ENCODE data around the gene NBAS. TPM values are rescaled to one million over a fixed set of nuclear protein-coding genes. Genes with fewer than 3 reads are reported as not detected.
"Not testable (repeated sequence)": the region's sequence is repeated elsewhere in the genome, so short reads cannot be mapped to it uniquely, and the experiment has no call there.

Gene NBAS
- total RNA-seq, 1 donor from 2014 or later = 29.7 TPM

DNA sequence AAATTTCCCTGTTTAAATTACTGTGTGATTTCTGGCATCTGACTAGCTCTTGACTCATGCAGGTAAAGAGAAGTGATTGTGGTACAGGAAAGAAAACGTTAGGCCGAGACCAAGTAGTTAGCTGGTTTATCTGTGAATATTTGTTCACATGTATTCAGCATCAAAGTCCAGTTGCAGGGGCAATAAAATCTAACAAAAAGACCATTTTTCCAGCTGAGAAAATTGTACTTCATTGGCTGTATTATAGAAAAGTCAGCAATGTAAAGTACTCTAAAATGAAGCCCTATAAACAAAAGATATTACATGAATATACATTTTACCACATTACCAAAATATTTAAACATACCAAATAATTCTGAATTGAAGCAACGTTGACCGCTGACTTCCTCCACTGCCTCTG lies 88.3 kb downstream of the NBAS start:
- no peak for DNase-seq (ENCODE audit: low spot score)

DNA sequence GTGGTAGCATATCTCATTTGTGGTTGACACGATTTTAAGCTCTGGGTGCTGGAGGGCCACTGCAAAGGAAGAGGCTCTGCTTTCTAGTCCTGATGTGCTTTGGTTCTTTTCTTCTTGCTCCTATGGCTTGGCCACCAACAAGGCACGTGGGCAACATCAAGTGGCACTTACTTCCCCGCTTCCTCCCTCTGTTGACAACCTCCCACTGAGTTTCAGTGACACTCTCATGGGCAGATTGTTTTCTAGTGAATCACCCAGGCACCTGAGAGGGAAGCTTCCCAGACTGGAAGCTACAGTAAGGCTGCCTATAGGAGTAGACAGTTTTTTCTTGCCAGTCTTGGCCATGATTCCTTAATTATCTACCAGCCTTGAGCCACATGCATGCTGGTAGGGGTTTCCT lies 89.0 kb downstream of the NBAS start:
- no peak for DNase-seq (ENCODE audit: low spot score)

DNA sequence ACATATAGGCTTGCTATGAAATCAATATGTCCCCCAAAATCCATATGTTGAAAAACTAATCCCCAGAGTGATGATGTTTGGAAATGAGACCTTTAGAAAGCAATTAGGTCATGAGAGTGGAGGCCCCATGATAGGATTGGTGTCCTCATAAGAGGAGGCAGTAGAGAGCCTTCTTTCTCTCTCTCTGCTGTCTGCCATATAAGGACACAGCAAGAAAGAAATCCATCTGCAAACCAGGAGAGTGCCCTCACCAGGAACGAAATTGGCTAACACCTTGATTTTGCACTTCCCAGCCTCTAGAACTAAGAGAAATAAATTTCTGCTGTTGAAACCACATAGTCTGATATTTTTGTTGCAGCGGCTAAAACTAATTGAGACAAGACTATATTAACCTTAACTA lies 89.5 kb downstream of the NBAS start:
- no peak for DNase-seq (ENCODE audit: low spot score)

DNA sequence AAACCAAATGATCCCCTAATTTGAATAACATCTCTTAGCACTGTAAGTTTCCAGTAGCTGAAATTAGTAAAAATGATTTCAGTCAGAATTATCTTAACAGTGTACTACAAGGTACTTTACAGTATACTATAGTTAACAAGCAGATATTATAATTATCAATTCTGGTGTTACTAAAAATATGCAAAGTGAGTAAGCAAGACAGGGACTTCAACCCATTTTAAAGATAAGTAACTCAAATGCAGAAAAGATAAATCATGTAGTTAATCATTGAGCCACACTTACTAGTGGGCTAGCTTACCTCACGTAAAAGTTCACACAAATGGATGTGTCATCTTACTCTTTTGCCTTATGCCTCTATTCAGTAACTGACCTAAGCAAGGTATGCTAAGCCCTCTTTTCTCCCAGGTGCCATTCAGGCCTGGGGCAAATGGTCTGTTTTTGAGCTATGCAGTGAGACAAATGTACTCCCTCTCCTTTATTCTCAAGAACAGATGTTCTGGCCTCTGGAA lies 101.0 kb downstream of the NBAS start:
- DNase-seq (ENCODE audit: low spot score) = no peak

DNA sequence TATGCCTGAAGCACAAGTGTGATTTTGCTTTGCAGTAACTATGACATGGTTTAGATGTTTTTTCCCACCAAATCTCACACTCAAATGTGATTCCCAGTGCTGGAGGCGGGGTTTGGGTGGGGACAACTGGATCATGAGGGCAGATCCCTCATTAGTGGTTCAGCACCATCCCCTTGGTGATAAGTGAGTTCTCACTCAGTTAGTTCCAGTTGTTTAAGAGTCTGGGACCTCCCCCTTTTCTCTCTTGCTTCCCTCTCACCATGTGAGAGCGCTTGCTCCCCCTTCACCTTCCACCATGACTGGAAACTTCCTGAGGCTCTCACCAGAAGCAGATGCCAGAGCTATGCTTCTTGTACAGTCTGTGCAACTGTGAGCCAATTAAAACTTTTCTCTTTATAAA lies 102.9 kb downstream of the NBAS start:
- no peak for DNase-seq (ENCODE audit: low spot score)

DNA sequence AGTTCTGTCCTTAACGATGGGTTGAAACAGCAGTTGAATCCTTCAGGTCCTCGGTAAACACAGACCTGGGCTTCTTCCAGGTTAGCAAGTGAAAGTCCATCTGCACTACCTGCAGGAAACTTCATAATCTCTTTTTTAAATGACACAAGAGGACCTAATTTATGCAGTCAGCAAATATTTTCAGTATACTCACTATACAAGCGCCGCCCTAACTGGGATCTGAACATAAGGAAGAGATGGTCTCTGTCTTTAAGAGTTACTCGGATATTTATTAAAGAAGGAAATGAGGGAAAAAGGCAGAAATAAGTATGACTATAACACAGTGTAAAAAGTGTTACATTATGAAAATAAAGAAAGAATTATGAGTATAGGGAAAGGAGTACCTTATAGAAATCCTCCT lies 103.3 kb downstream of the NBAS start:
- no peak for DNase-seq (ENCODE audit: low spot score)

DNA sequence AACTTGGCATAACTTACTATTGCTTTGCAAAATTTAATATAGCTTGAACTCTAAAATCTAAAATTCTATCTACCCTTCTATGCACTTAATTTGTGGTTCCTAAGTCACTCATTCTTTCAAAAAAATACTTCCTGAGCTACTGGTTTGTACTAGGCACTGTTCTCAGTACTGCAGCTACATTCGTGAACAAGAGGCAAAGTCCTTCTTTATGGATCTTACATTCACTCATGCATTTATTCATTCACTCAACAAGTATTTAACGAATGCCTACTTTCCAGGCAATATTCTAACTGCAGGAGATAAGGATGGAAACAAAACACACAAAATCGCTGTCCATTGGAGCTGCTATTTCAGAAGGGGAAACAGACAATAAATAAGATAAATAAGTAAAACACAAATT lies 104.8 kb downstream of the NBAS start:
- DNase-seq (ENCODE audit: low spot score) = no peak

DNA sequence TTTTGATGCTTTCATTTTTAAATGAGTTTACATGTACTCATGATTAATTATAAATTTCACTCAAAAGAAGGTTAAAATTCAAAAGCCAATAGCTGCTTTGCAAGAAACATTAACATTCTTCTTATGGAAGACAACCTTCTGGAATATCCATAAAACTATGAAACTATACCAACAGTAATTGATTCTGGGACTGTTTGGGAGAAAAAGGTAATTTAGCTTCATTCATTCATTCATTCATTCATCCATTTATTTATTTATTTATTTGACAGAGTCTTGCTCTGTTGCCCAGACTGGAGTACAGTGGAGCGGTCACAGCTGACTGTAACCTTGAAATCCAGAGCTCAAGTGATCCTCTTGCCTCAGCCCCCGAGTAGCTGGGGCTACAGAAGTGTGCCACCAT lies 110.3 kb downstream of the NBAS start:
- no peak for DNase-seq (ENCODE audit: low spot score)

DNA sequence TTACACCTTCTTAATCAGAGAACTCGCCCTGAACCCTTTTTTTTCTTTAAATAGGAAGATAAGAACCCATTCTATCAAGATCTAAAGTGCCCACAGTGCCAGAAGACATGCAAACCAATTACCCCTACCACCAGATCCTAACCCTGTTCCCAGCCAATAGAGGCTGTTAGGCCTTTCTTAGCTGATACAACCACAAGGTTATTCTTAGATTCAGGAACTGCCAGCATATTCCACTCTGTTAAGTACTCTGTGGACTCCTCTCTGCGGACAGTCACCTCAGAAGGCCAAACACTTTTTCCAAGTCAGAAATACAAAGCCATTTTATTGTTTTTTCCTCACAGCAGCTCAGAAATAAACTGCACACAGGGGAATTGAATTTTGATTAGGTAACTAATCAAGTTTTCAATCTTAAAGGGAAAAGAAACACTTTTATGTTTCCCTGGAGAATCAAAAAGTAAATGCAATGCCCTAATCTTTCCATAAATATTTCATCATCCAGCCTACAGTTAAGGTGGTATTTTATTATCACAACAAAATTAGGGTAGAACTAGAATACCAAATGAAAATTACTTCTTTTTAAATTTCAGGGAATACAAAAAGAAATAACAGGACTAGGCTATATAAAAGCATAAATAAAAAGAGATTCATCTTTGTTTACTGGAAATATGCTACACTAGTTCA lies 111.4 kb downstream of the NBAS start:
- no peak for DNase-seq (ENCODE audit: low spot score)

DNA sequence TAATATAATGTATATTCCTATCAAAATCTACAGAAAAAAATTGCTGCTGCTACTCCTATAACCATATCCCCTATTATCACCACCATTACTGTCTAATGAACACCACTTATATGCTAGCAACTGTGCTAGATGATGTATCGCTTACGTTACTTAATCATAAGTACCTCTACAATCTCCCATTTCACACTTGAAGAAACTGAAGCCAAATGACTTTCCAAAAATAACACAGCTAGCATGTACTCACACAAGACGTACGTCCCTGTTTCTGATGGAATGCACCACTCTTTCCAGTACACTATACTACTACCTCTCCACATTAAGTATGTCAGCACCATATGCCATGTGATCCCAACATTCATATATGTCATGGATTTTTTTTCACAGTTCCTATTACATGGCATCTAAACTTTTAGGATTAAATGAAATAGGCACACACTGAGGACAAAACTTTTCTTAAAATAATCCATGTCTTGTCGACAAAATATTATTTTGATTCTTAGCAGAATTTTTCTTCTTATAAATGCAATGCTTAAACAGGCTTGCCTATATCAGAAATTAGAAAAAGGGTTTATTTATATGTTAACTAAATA lies 112.8 kb downstream of the NBAS start:
- no peak for DNase-seq (ENCODE audit: low spot score)

DNA sequence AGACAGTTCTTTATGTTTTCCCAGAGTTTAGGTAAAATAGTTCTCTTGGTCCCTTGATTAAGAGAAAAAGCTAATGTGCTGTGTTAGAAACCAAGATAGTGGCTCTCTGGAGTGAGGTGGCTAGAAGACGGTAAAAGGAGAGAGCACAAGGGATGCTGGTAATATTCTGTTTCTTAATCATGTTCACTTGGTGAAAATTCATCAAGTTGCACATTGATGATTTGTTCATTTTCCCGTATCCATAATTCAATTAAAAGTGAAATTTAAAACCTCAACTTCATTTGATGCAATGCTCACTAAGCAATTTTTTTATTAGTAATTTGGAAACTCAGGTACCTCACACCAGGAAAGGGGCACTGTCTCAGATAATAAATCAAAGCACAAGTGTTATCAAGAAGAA lies 113.8 kb downstream of the NBAS start:
- no peak for DNase-seq (ENCODE audit: low spot score)

DNA sequence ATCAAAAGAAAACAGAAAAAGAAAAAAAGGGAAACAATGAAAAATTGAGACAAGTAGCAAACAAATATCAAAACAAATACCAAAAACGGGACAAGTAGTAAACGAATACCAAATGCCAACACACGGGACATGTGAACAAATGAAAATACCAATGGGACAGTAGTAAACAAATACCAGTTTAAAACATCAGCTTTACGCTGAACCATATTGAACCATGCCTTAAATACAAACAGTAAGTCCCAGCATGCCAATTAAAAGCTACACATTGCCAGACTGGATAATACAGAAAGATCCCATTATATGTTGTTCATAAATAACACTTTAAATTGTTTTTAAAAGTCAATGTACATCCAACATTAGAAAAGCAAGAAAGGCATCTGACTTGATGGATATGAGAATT lies 114.2 kb downstream of the NBAS start:
- DNase-seq (ENCODE audit: low spot score) = no peak

DNA sequence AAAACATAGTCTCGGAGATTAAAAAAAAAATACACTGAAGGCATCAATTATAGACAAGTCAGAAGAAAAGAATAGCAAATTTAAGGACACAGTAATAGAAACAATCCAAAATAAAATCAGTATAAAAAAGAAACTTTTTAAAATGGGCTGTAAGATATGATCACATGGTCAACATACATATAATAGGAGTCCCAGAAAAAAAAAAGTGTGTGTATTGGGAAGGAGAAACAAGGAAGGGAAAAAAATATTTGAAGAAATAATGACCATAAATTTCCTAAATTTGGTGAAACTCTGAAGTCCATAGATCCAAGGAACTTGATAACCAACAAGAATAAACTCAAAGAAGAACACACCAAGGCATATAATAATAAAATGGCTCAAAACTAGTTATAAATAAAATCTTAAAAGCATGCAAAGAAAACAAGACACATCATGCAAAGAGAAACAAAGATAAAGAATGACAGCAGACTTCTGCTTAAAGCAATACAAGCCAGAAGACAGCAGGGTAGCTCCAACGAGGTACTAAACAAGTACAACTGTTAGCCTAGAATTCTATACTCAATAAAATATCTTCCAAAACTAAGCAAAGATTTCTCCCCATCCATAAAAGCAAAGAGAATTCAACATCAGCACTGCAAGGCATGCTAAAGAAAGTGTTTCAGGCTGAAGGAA lies 115.1 kb downstream of the NBAS start:
- no peak for DNase-seq (ENCODE audit: low spot score)

DNA sequence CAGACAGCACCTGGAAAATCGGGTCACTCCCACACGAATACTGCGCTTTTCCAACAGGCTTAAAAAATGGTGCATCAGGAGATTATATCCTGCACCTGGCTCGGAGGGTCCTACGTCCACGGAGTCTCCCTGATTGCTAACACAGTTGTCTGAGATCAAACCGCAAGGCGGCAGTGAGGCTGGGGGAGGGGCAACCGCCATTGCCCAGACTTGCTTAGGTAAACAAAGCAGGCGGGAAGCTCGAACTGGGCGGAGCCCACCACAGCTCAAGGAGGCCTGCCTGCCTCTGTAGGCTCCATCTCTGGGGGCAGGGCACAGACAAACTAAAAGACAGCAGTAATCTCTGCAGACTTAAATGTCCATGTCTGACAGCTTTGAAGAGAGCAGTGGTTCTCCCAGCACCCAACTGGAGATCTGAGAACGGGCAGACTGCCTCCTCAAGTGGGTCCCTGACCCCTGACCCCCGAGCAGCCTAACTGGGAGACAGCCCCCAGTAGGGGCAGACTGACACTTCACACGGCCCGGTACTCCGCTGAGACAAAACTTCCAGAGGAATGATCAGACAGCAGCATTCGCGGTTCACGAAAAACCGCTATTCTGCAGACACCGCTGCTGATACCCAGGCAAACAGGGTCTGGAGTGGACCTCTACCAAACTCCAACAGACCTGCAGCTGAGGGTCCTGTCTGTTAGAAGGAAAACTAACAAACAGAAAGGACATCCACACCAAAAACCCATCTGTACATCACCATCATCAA lies 121.2 kb downstream of the NBAS start:
- not testable (repeated sequence) for DNase-seq (ENCODE audit: low spot score)

DNA sequence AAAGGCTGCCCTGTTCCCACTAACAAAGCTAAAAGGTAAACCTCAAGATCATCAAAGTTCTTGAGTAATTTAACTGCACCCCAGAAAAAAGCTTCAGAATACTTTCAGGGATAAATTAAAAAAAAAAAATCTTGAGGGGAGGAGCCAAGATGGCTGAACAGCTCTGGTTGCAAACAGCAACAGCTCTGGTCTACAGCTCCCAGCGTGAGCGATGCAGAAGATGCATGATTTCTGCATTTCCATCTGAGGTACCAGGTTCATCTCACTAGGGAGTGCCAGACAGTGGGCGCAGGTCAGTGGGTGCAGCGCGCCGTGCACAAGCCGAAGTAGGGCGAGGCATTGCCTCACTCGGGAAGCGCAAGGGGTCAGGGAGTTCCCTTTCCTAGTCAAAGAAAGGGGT lies 121.8 kb downstream of the NBAS start:
- DNase-seq (ENCODE audit: low spot score) = not testable (repeated sequence)

DNA sequence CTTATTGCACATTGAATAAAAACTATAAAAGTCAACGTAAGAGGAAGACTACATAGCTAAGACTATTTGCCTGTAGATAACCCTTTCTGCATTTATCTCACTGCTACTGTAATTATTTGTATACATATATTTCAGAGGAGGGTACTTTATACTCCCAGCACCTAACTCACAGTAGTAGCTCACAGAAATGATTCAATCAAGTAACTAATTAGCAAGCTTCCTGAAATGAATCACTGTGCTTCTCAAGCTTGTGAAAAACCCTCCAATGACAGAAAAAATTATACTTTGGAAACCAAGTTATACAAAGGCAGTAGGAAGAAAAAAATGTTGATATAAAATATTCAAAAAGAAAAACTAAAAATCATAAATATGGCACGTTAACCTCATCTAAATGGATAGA lies 124.9 kb downstream of the NBAS start:
- no peak for DNase-seq (ENCODE audit: low spot score)

DNA sequence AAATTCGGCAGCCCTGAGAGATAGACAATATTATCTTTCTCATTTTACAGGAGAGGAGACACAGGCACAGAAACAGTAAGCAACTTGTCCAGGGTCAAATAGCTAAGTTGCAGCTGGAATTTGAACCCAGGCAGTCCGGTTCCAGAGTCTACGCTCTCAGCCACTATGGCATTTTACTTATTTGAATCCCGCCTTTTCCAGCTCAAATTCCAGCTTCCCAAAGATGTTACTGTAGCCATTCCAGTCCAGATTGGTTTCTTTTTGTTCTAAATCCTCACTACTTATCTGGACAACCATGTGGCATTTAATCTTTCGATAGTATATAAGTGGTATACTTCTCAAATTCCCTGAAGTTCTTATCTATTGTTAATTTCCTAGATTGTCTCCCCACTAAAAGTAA lies 125.7 kb downstream of the NBAS start:
- DNase-seq (ENCODE audit: low spot score) = no peak

DNA sequence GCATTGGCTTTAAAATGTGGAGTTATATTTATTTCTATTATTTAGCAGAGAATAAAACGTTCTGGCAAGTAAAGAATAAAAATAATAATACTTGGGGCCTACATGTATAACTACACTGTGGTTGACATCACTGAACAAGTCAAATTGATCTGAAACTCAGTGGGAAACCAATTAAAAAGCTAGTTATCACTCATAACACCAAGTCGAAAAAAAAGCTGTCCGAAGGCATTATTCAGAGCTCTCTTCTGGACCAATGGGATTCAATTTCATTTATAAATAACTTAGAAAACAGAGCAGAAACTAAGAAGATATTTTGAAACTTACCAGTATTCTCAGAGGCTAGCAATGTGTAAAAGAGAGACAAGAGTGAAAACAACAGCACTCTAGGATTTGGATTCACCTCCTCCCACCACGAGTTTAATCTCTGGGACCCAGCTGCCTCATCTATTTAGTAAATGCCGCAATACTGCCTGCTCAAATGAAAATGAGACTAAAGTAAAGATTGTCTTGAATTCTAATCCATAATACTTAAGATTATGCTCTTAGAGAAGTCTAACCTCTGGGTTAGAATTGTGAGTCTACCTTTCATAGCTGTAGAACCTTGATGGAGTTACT lies 128.4 kb downstream of the NBAS start:
- DNase-seq (ENCODE audit: low spot score) = no peak

DNA sequence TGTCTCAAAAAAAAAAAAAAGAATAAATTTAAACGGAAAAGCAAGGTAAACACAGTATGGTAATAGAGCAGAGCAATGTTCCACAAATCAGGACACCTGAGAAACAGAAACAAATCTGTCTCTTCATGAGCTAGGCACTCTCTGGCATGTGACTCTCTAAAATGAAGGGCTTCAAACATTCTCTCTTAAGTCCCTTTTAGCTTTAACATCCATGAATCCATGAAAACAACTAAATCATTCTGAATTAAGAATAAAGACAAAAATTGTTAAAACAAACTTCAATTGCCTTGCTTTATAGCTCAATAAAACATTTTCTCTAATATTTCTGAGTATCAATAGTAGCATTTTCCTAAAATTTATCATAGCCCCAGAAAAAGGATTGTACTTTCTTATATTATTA lies 132.1 kb downstream of the NBAS start:
- no peak for DNase-seq (ENCODE audit: low spot score)

DNA sequence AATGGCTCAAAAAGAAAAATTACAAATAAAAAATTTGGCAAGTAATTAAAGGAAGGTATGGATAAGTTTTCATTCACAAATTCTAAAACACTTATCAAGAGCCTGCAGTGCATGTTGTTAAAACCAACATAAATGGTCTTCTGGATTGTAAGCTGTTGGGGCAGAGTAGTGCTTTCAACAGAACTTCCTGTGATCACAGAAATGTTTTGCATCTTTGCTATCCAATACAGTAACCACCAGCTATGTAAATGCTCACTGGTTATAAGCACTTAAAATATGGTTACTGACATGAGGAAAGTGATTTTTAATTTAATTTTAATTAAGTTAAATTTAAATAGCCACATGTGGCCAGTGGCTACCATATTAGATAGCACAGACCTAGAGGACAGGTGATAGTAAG lies 133.1 kb downstream of the NBAS start:
- DNase-seq (ENCODE audit: low spot score) = no peak

DNA sequence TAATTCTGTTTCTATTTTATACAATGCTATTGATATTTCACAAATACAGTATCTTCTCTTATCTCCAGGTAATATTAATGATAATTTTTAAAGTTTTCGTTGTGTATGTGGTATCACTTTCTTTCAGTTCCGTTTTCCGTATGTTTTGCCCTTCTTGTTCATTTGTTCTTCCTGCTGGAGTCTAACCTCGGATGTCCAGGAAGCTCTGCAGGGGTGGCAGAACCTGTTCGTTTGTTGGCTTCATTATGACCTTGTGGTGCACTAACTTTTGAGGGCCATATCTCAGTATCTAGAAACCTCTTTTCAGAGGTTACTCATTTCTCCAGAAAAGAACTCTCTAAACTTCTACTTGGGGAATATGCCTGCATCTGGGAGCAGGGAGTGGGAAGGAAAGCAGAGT lies 134.5 kb downstream of the NBAS start:
- no peak for DNase-seq (ENCODE audit: low spot score)

DNA sequence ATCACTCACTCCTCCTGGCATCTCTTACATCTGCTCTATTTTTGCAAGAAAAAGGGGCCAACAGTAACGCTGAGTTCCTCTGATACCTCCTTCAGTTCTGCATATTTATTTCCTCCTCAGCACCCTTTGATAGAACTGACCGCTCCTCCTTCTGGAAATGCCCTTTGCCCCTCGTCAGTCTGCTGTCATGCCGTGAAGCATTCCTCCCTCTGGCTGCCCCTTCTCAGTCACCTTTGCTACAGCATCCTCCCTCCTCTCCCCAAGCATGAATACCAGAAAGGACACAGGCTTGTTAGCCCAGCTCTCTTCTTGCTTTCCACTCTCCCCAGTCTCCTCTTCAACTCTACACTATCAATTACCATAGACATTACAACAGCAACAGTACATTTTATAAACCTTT lies 135.4 kb downstream of the NBAS start:
- no peak for DNase-seq (ENCODE audit: low spot score)

Data from mesenteric fat pad (tissue), 1 donor.